WTC11 (cell line): ENCODE results near the gene SRGAP2B.
"Not testable (repeated sequence)": the region's sequence is repeated elsewhere in the genome, so short reads cannot be mapped to it uniquely, and the experiment has no call there.

Experiments
- GABPB1 ChIP-seq: sonication (generic); formaldehyde crosslinking; IDR thresholded peaks from 2 replicates; pipeline ENCODE4 v1.8.1; 2023; ENCODE audit warnings: mild to moderate bottlenecking, missing genetic modification reagents
- ZBTB21 ChIP-seq: sonication (generic); formaldehyde crosslinking; IDR thresholded peaks from 2 replicates; pipeline ENCODE4 v1.8.1; 2023; ENCODE audit warnings: mild to moderate bottlenecking, missing genetic modification reagents, borderline replicate concordance

DNA sequence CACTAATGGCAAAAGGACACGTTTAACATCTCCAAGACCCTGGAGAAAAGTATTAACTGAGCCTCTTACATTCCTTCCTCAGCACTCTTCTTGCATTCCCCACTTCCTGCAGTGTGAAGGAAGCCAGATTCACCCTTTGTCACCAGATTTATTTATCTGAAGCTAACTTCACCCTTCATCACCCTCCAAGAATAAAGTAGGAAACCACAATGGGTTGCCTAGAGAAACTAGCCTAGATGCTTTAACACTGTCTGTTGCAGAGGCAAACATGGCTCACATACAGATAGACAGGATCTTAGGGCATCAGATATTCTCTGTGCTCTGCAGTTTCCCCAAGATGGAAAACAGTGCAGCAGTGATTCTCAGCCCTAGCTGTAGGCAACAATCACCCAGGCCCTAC lies 147.6 kb downstream of the SRGAP2B start:
- TF ChIP-seq GABPB1 (CRISPR knock-in tag); ZBTB21: not testable (repeated sequence)
